Parathyroid adenoma (tissue), 2 donors: ENCODE results near the gene KLF13.
A peak's percentile ranks its signal among the peaks of the same experiment; 100 is the strongest.

Experiments
- H2AFZ ChIP-seq: fragments of 300-600 bp; sonication (generic); one replicate; pipeline ENCODE4 v1.7.0; 2017; ENCODE audit warnings: antibody characterized with exemption, mild to moderate bottlenecking
- H3K27ac ChIP-seq: fragments of 300-600 bp; sonication (generic); one replicate; pipeline ENCODE4 v1.7.0; 2017
- H3K27me3 ChIP-seq: fragments of 300-600 bp; sonication (generic); one replicate; pipeline ENCODE4 v1.7.0; 2017; ENCODE audit warnings: low read length; ENCODE audit not compliant: control insufficient read depth, insufficient read depth
- H3K36me3 ChIP-seq: fragments of 300-600 bp; sonication (generic); one replicate; pipeline ENCODE4 v1.7.0; 2017; ENCODE audit warnings: low read length; ENCODE audit not compliant: control insufficient read depth, insufficient read depth
- H3K4me1 ChIP-seq: fragments of 300-600 bp; sonication (generic); one replicate; pipeline ENCODE4 v1.7.0; 2017; ENCODE audit warnings: control low read depth
- H3K4me2 ChIP-seq: fragments of 300-600 bp; sonication (generic); one replicate; pipeline ENCODE4 v1.7.0; 2017; ENCODE audit warnings: low read length
- H3K4me3 ChIP-seq: fragments of 300-600 bp; sonication (generic); one replicate; pipeline ENCODE4 v1.7.0; 2017; ENCODE audit warnings: low read depth, low read length
- H3K79me2 ChIP-seq: fragments of 300-600 bp; sonication (generic); one replicate; pipeline ENCODE4 v1.7.0; 2017; ENCODE audit warnings: control low read depth
- H3K9ac ChIP-seq: fragments of 300-600 bp; sonication (generic); one replicate; pipeline ENCODE4 v1.7.0; 2017; ENCODE audit warnings: mild to moderate bottlenecking
- H3K9me3 ChIP-seq: fragments of 300-600 bp; sonication (generic); one replicate; pipeline ENCODE4 v1.7.0; 2017; ENCODE audit warnings: low read length; ENCODE audit not compliant: control insufficient read depth
- TF ChIP-seq, protein P1 (sequence below): fragments of 300-600 bp; sonication (generic); IDR thresholded peaks from one replicate; pipeline ENCODE4 v1.7.0; 2017; ENCODE audit warnings: antibody characterized with exemption, mild to moderate bottlenecking
- donor health status: primary hyperparathyroidism.

KLF13 gene

DNA sequence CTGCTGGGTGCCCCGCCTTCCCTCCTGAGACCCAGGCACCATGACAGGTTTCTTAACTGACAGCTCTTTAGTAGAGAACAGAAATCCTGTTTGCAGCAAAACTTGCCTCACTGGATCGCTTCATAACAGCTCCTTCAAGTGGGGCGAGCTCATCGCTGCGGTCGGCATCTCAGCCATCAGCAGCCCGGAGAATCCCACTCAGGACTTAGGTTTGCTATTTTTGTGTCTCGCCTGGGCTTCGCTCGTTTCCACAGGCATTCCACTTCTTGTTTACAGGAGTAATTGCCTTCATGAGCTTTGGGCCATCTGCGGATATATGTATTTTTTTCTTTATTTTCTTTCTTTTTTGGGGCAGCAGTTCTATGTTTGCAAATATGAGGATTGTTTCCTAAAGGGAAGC is 15.7 kb downstream of the KLF13 start:
- Histone ChIP-seq H3K36me3 (no peaks in the 10 kb centered on the region), H3K4me3 (no peak overlapping the region), H3K79me2 (peaks cover 71% of the 10 kb centered on the region), H3K9me3 (no peaks in the 10 kb centered on the region), H3K4me2 (no peak overlapping the region), H3K9ac (no peak overlapping the region), H2AFZ (no peak overlapping the region), H3K4me1 (peaks cover 42% of the 10 kb centered on the region), H3K27me3 (no peaks in the 10 kb centered on the region), H3K27ac (no peak overlapping the region)
- TF ChIP-seq, protein P1, sequence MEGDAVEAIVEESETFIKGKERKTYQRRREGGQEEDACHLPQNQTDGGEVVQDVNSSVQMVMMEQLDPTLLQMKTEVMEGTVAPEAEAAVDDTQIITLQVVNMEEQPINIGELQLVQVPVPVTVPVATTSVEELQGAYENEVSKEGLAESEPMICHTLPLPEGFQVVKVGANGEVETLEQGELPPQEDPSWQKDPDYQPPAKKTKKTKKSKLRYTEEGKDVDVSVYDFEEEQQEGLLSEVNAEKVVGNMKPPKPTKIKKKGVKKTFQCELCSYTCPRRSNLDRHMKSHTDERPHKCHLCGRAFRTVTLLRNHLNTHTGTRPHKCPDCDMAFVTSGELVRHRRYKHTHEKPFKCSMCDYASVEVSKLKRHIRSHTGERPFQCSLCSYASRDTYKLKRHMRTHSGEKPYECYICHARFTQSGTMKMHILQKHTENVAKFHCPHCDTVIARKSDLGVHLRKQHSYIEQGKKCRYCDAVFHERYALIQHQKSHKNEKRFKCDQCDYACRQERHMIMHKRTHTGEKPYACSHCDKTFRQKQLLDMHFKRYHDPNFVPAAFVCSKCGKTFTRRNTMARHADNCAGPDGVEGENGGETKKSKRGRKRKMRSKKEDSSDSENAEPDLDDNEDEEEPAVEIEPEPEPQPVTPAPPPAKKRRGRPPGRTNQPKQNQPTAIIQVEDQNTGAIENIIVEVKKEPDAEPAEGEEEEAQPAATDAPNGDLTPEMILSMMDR: no peak

DNA sequence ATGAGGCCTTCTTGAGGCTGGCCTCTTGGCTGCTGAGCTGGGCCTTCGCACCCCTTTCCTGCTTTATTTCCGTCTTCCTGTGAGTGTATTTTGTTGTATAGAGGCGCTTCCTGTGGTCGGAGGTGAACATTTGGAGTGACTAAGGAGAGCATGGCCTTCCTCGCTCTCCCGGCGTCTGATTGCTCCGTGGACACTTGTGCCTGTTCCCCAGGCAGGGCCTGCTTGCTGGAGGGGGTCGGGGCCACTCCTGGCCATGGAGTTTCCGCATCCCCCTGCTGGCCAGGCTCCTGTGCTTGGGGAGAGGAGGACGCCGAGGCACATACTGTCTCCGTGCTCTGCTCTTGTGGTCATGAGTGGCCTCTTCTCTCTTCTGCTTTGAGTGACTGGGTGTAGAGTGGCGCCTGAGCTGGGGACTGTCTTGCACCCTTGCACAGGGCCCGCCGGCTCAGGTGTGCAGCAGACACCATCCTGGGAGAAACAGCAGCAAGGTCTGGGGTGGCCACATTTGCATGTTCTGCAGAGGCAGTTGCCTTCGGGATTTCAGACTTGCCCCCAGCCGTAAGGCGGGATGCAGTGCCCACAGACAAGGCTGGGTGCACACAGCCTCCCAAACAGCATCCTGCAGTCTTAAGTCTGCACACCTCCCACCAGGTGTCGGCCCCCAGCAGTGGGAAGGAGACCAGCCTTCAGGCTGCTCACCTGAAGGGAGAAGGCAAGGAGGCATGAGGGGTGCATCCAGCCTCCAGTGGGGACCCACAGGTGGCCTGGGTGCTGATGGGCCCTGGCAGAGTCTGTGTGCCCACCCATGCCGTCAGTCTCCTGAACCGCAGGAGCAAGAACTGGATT is 16.4 kb downstream of the KLF13 start:
- Histone ChIP-seq H3K4me1 (peaks cover 35% of the 10 kb centered on the region), H3K4me2 (peak overlapping the region; percentile 13), H3K27me3 (no peaks in the 10 kb centered on the region), H3K4me3 (no peak overlapping the region), H3K79me2 (peaks cover 73% of the 10 kb centered on the region), H3K27ac (no peak overlapping the region), H2AFZ (no peak overlapping the region), H3K36me3 (no peaks in the 10 kb centered on the region), H3K9me3 (no peaks in the 10 kb centered on the region), H3K9ac (no peak overlapping the region)
- TF ChIP-seq, protein P1: no peak

DNA sequence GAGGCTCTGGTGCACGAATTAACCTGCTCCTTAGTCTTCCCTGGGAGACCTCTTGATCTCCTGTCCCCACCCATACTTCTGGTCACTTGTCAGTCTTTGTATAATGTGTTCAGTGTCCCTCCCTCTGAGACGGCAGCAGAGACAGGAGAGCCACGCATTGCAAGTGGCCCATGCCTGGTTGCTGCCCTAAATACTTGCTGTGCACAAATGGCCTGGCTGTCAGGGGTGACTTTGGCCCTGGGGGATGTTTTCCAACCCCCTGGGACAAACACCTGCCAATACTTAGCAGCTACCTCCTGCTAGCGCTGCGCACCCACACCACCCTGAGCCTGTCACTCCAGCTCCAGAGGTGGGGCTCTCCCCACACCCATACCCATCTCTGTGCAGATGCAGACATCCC is 17.2 kb downstream of the KLF13 start:
- H3K27me3 ChIP-seq: no peaks in the 10 kb centered on the region
- no peak overlapping the region for H2AFZ ChIP-seq
- H3K9me3 ChIP-seq: no peaks in the 10 kb centered on the region
- peaks cover 77% of the 10 kb centered on the region for H3K79me2 ChIP-seq
- no peak overlapping the region for H3K4me3 ChIP-seq
- no peak overlapping the region for H3K4me2 ChIP-seq
- H3K4me1 ChIP-seq: peaks cover 27% of the 10 kb centered on the region
- no peak overlapping the region for H3K27ac ChIP-seq
- H3K9ac ChIP-seq: no peak overlapping the region
- TF ChIP-seq, protein P1: no peak
- H3K36me3 ChIP-seq: no peaks in the 10 kb centered on the region

DNA sequence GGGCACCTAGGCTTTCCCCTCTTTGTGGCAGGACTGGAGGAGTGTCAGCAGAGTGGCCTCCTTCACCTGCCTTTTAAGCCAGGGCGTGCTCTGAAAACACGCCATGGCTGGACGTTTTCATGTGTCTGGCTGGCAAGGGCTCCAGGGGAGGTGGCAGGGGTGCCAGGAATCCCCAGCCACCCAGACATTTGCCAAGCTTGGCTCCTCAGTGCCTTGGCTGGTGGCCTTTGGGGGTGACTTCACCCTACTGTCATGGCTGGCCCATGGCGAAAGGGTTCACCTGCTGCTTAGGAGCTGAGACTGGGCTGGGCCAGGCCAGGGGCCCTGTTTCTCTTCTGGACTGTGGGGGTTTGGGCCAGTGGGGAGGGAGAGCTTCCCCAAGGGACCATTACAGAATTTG is 17.6 kb downstream of the KLF13 start:
- H3K4me3 ChIP-seq: no peak overlapping the region
- peaks cover 81% of the 10 kb centered on the region for H3K79me2 ChIP-seq
- no peak overlapping the region for H3K9ac ChIP-seq

More for the DNA sequence above, 17.6 kb downstream of the KLF13 start:
- Histone ChIP-seq H3K36me3 (no peaks in the 10 kb centered on the region), H3K27me3 (no peaks in the 10 kb centered on the region), H3K27ac (peak overlapping the region; percentile 24), H2AFZ (no peak overlapping the region), H3K4me2 (no peak overlapping the region), H3K4me1 (peaks cover 23% of the 10 kb centered on the region), H3K9me3 (no peaks in the 10 kb centered on the region)
- TF ChIP-seq, protein P1: no peak
